ENCODE measurements around the gene NEURL1B.

NEURL1B gene

GRCh38 chr5:172720655-172721054 lies 79.6 kb downstream of the NEURL1B start:
- DNase-seq: no peak

GRCh38 chr5:172721455-172722326 lies 80.6 kb downstream of the NEURL1B start:
- no peak for DNase-seq

- DNase-seq: no peak
Measured at GRCh38 chr5:172722327-172722815, 81.3 kb downstream of the NEURL1B start.

- DNase-seq: no peak
Measured at GRCh38 chr5:172723508-172723907, 82.4 kb downstream of the NEURL1B start.

- no peak for DNase-seq
Measured at GRCh38 chr5:172724242-172725183, 83.5 kb downstream of the NEURL1B start.

- DNase-seq: no peak
Measured at GRCh38 chr5:172725273-172725672, 84.2 kb downstream of the NEURL1B start.

- no peak for DNase-seq
Measured at GRCh38 chr5:172725785-172726184, 84.7 kb downstream of the NEURL1B start.

- no peak for DNase-seq
Measured at GRCh38 chr5:172726966-172727365, 85.9 kb downstream of the NEURL1B start.

GRCh38 chr5:172727551-172727950 lies 86.5 kb downstream of the NEURL1B start:
- no peak for DNase-seq

GRCh38 chr5:172728481-172729241 lies 87.6 kb downstream of the NEURL1B start:
- no peak for DNase-seq

GRCh38 chr5:172729588-172729987 lies 88.5 kb downstream of the NEURL1B start:
- DNase-seq: no peak

GRCh38 chr5:172730222-172730621 lies 89.2 kb downstream of the NEURL1B start:
- no peak for DNase-seq

GRCh38 chr5:172730981-172731679 lies 90.1 kb downstream of the NEURL1B start:
- DNase-seq: no peak

- no peak for DNase-seq
Measured at GRCh38 chr5:172731680-172732074, 90.6 kb downstream of the NEURL1B start.

GRCh38 chr5:172732201-172732865 lies 91.3 kb downstream of the NEURL1B start:
- no peak for DNase-seq

- DNase-seq: no peak
Measured at GRCh38 chr5:172733131-172733973, 92.3 kb downstream of the NEURL1B start.

- no peak for DNase-seq
Measured at GRCh38 chr5:172733974-172734346, 92.9 kb downstream of the NEURL1B start.

- no peak for DNase-seq
Measured at GRCh38 chr5:172735141-172735831, 94.2 kb downstream of the NEURL1B start.

GRCh38 chr5:172736508-172737135 lies 95.6 kb downstream of the NEURL1B start:
- DNase-seq: no peak

Measured in NCI-H1930 (cell line).